Suppressor macrophage (primary cell): ENCODE results near the gene OR2Y1.
"Not testable (repeated sequence)": the region's sequence is repeated elsewhere in the genome, so short reads cannot be mapped to it uniquely, and the experiment has no call there.

Experiments
- DNase-seq, 4 experiments: peaks; one replicate each; pipeline ENCODE4 v3.0.0-alpha.2; 2020 to 2022

Gene OR2Y1

GRCh38 chr5:180736536-180736935 lies 3.3 kb downstream of the OR2Y1 start:
- no peak for DNase-seq

GRCh38 chr5:180724944-180725343 lies 14.9 kb downstream of the OR2Y1 start:
- no peak for DNase-seq

GRCh38 chr5:180723936-180724335 lies 15.9 kb downstream of the OR2Y1 start:
- DNase-seq, result no peak

GRCh38 chr5:180720486-180720885 lies 19.4 kb downstream of the OR2Y1 start:
- DNase-seq, result no peak

- DNase-seq, result no peak
Observed at GRCh38 chr5:180719781-180720180, 20.1 kb downstream of the OR2Y1 start.

GRCh38 chr5:180718810-180719453 lies 20.9 kb downstream of the OR2Y1 start:
- peak; percentile 9 to 29 (median 16) for DNase-seq

GRCh38 chr5:180717989-180718388 lies 21.9 kb downstream of the OR2Y1 start:
- no peak for DNase-seq

GRCh38 chr5:180704362-180704761 lies 35.5 kb downstream of the OR2Y1 start:
- DNase-seq, result no peak

DNA sequence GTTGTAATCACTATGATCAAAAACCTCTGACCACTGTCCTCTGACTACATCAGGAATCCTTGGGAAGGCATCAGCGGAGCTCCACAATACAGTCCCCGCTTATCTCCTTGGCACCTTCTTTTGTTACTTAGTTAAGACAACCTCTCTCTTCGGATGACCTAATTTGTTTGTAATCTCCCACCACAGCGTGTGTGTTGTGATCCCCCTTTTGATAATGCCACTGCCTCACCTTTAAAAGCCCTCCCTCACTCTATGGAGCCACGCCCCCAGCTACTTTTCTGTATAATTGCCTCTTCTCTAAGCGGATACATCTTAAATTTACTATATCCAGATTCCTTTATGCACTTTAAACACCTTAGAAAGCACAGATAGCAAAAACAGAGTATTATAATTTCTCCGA lies 35.9 kb downstream of the OR2Y1 start:
- DNase-seq, result no peak

- not testable (repeated sequence) for DNase-seq
Observed at GRCh38 chr5:180703371-180703770, 36.5 kb downstream of the OR2Y1 start.

DNA sequence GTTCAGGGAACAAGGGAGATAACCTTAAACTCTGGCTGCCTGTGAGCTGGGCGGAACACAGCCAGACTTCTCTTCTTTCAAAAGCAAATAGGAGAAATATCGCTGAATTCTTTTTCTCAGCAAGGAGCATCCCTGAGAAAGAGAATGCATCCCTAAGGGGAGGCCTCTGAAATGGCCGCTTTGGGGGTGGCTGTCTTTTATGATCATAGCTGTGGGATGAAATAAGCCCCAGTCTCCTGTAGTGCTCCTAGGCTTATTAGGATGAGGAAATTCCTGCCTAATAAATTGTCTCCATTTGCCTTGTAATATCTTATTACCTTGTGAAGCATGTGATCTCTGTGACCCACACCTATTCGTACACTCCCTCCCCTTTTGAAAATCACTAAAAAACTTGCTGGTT lies 39.4 kb downstream of the OR2Y1 start:
- DNase-seq, result not testable (repeated sequence)

- no peak for DNase-seq
Observed at GRCh38 chr5:180699042-180699441, 40.8 kb downstream of the OR2Y1 start.

DNA sequence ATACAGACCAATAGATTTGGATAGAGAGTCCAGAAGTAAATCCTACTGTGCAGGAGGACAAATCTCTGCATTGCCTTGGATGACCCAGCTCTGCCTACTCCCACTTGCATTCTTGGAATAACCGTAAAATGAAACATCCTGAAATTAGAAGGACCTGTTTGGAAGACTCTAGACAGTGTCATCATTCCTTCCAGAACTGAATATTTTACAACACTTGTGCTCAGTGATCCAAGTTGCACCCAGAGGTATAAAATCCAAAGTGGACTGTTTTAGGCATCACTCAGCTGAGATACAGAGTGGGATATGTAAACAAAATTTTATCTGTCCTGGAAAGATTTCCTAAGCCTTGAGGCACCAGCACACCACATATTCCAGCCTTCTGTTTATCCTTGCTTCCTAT lies 43.7 kb downstream of the OR2Y1 start:
- DNase-seq, result no peak

DNA sequence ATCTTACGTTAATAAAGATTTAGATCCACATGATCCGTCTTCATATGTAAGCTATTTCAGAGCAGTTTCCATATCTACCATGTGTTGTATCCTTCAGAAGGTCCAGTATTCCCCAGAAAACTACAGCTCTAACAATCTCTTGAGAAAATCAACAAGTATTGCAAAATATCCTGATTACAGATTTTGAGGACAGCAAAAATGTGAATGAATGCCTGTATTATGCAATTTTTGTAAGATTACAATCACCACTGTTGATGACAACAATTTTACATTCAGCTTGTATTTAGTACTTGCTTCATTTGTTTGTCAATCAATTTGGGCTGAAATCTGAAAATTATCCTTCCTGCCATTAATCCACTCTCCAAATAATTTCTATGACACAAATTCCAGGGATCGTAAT lies 47.4 kb downstream of the OR2Y1 start:
- no peak for DNase-seq

DNA sequence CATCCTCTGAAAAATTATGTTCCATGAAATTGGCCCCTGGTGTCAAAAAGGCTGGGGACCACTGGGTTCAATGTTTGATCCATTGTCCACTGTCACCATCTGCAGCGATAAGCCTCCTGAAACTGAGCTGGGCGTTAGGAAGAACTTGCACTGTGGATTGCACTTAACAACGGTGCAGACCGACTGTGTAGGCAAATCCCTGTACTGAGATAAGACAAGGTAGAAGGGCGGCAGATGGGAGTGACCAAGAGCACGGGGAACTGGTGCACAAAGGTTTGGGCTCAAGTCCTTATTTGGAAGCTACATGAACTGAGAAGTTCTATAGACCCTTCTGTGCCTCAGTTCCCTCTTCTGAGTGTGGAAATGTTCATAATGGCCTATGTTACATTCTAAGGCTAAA lies 48.8 kb downstream of the OR2Y1 start:
- DNase-seq, result no peak

- no peak for DNase-seq
Observed at GRCh38 chr5:180690562-180690961, 49.3 kb downstream of the OR2Y1 start.

GRCh38 chr5:180689775-180690174 lies 50.1 kb downstream of the OR2Y1 start:
- DNase-seq, result no peak
